HEK293 (cell line): ENCODE measurements around the gene QRICH2.

ENCODE experiments used
- CTCF ChIA-PET: fragments of 350-600 bp; formaldehyde crosslinking; extraction: SDS; loops from one replicate; lab custom pipeline; 2021; ENCODE audit warnings: antibody characterized with exemption; lab: Yijun Ruan, JAX
- POLR2A ChIA-PET: fragments of 300-600 bp; formaldehyde crosslinking; extraction: SDS; loops from one replicate; lab custom pipeline; 2020; ENCODE audit warnings: antibody characterized with exemption, inconsistent platforms; lab: Yijun Ruan, JAX
- H3K27ac ChIP-seq: fragments of 200-500 bp; sonication (Bioruptor generic); 2 replicates; pipeline ENCODE4 v1.5.1; 2014; ENCODE audit warnings: low read depth, low read length, control low read depth, inconsistent platforms; ENCODE audit errors: extremely low read depth
- H3K36me3 ChIP-seq, 2 experiments: fragments of 200-500 bp in 1 of 2; sonication (Bioruptor generic) in 1 of 2; 1 replicate in 1 of 2; 2 replicates in 1 of 2; pipeline ENCODE4 v1.5.1; 2014 to 2017; ENCODE audit warnings: inconsistent platforms in 2 of 2, low read length in 2 of 2; ENCODE audit not compliant: control insufficient read depth in 2 of 2, insufficient read depth in 1 of 2
- H3K4me1 ChIP-seq: fragments of 200-500 bp; sonication (Bioruptor generic); 2 replicates; pipeline ENCODE4 v1.5.1; 2014; ENCODE audit warnings: mild to moderate bottlenecking, low read length, inconsistent platforms; ENCODE audit not compliant: control insufficient read depth, insufficient read depth
- H3K4me3 ChIP-seq: 2 replicates; pipeline ENCODE4 v1.5.1; 2011; ENCODE audit warnings: low read depth, mild to moderate bottlenecking, control low read depth, low read length, moderate library complexity
- H3K9me3 ChIP-seq: fragments of 200-500 bp; sonication (Bioruptor generic); 2 replicates; pipeline ENCODE4 v1.5.1; 2014; ENCODE audit warnings: low read depth, low read length, inconsistent platforms; ENCODE audit not compliant: control insufficient read depth, insufficient read depth
- MEIS1 ChIP-seq: sonication (generic); formaldehyde crosslinking; IDR thresholded peaks from 2 replicates; pipeline ENCODE4 v1.8.1; 2022; ENCODE audit warnings: missing genetic modification reagents, mild to moderate bottlenecking, borderline replicate concordance
- RBAK ChIP-seq: fragments of 450-650 bp; formaldehyde crosslinking; IDR thresholded peaks from 2 replicates; pipeline ENCODE4 v1.5.1; 2016; ENCODE audit warnings: missing biosample characterization, missing genetic modification characterization
- SP3 ChIP-seq: fragments of 450-650 bp; formaldehyde crosslinking; IDR thresholded peaks from 2 replicates; pipeline ENCODE4 v1.5.1; 2016; ENCODE audit warnings: missing biosample characterization, missing genetic modification characterization
- TCF7L2 ChIP-seq: IDR thresholded peaks from 2 replicates; pipeline ENCODE4 v1.6.1; 2011; ENCODE audit warnings: low read depth, mild to moderate bottlenecking, inconsistent platforms, low read length, moderate library complexity, borderline replicate concordance
- ZFHX2 ChIP-seq: fragments of 450-650 bp; formaldehyde crosslinking; conservative IDR thresholded peaks from 2 replicates; pipeline ENCODE4 v1.5.1; 2016; ENCODE audit warnings: missing biosample characterization, missing genetic modification characterization
- ZNF114 ChIP-seq: fragments of 450-650 bp; formaldehyde crosslinking; IDR thresholded peaks from 2 replicates; pipeline ENCODE4 v1.5.0; 2017; ENCODE audit warnings: missing biosample characterization, missing genetic modification characterization
- ZNF394 ChIP-seq: fragments of 450-650 bp; formaldehyde crosslinking; IDR thresholded peaks from 2 replicates; pipeline ENCODE4 v1.5.1; 2016; ENCODE audit warnings: missing biosample characterization, missing genetic modification characterization, mild to moderate bottlenecking, moderate library complexity, borderline replicate concordance
- ZNF426 ChIP-seq: fragments of 450-650 bp; formaldehyde crosslinking; IDR thresholded peaks from 2 replicates; pipeline ENCODE4 v1.5.1; 2017; ENCODE audit warnings: missing biosample characterization, missing genetic modification characterization, mild to moderate bottlenecking, inconsistent platforms, moderate library complexity
- ZNF555 ChIP-seq: fragments of 450-650 bp; formaldehyde crosslinking; conservative IDR thresholded peaks from 2 replicates; pipeline ENCODE4 v1.5.1; 2017; ENCODE audit warnings: missing biosample characterization, mild to moderate bottlenecking, missing genetic modification characterization, inconsistent platforms
- ZNF707 ChIP-seq: fragments of 450-650 bp; formaldehyde crosslinking; IDR thresholded peaks from 2 replicates; pipeline ENCODE4 v1.5.1; 2016; ENCODE audit warnings: missing biosample characterization, missing genetic modification characterization
- TF ChIP-seq, protein P1 (sequence below): fragments of 450-650 bp; formaldehyde crosslinking; IDR thresholded peaks from 2 replicates; pipeline ENCODE4 v1.5.1; 2016; ENCODE audit warnings: missing biosample characterization, missing genetic modification characterization, low read depth
- TF ChIP-seq, protein P2 (sequence below): fragments of 450-650 bp; formaldehyde crosslinking; IDR thresholded peaks from 2 replicates; pipeline ENCODE4 v1.5.1; 2016; ENCODE audit warnings: missing biosample characterization, missing genetic modification characterization, low read depth
- TF ChIP-seq, protein P3 (sequence below): fragments of 450-650 bp; formaldehyde crosslinking; IDR thresholded peaks from 2 replicates; pipeline ENCODE4 v1.5.1; 2016; ENCODE audit warnings: missing biosample characterization, missing genetic modification characterization, borderline replicate concordance
- TF ChIP-seq, protein P4 (sequence below): fragments of 450-650 bp; formaldehyde crosslinking; IDR thresholded peaks from 2 replicates; pipeline ENCODE4 v1.5.0; 2017; ENCODE audit warnings: missing biosample characterization, missing genetic modification characterization, borderline replicate concordance
- TF ChIP-seq, protein P5 (sequence below): fragments of 450-650 bp; formaldehyde crosslinking; IDR thresholded peaks from 2 replicates; pipeline ENCODE4 v1.5.1; 2016; ENCODE audit warnings: missing biosample characterization, missing genetic modification characterization

The QRICH2 gene

DNA sequence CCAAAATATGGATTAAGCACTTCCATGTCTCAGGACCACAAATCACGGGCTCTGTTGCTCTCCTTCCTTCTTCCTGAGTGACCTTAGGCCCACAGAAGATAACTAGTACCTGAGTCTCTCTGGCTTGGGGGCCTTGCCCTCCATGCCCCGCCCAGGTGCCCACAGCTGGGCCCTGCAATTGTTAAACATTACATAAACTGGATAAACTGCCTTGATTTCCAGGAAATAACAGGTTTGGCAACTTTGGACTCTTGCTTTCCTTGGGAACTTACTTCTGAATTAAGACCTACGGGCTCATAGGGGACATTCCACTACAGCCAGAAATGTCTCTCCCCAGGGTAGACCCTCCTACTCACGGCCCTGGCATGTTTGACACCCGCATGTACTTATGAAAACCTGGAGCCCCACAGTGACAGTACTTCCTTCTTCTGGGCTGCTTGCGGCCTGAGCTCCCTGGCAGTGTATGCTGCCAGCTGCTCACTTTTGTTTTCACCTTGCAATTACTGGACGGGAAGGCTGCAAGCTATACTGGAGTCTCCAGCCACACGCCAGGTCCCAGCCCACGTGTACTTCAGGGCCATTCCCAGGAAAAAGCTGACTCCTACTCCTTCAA is 45.2 kb downstream of the QRICH2 start:
- Histone ChIP-seq H3K4me1 (no peaks in the 10 kb centered on the region; the same call in 1 of the 2 replicates), H3K4me3 (no peak overlapping the region), H3K27ac (no peak overlapping the region), H3K9me3 (no peaks in the 10 kb centered on the region), H3K36me3 (peaks cover 5% of the 10 kb centered on the region in 2 experiments; a peak in 2 of 3 replicates)
- 0 out of 2 replicates have a peak, but pooled peaks have one; percentile 18 for TF ChIP-seq ZFHX2 (tag by site-specific recombination)
- no peak for TF ChIP-seq ZNF555
- TF ChIP-seq, protein P1, sequence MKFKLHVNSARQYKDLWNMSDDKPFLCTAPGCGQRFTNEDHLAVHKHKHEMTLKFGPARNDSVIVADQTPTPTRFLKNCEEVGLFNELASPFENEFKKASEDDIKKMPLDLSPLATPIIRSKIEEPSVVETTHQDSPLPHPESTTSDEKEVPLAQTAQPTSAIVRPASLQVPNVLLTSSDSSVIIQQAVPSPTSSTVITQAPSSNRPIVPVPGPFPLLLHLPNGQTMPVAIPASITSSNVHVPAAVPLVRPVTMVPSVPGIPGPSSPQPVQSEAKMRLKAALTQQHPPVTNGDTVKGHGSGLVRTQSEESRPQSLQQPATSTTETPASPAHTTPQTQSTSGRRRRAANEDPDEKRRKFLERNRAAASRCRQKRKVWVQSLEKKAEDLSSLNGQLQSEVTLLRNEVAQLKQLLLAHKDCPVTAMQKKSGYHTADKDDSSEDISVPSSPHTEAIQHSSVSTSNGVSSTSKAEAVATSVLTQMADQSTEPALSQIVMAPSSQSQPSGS (tag by site-specific recombination), result no peak
- TF ChIP-seq ZNF394, result peak; percentile 52; the same call in 1 of the 2 replicates
- TF ChIP-seq, protein P2, sequence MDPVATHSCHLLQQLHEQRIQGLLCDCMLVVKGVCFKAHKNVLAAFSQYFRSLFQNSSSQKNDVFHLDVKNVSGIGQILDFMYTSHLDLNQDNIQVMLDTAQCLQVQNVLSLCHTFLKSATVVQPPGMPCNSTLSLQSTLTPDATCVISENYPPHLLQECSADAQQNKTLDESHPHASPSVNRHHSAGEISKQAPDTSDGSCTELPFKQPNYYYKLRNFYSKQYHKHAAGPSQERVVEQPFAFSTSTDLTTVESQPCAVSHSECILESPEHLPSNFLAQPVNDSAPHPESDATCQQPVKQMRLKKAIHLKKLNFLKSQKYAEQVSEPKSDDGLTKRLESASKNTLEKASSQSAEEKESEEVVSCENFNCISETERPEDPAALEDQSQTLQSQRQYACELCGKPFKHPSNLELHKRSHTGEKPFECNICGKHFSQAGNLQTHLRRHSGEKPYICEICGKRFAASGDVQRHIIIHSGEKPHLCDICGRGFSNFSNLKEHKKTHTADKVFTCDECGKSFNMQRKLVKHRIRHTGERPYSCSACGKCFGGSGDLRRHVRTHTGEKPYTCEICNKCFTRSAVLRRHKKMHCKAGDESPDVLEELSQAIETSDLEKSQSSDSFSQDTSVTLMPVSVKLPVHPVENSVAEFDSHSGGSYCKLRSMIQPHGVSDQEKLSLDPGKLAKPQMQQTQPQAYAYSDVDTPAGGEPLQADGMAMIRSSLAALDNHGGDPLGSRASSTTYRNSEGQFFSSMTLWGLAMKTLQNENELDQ (tag by site-specific recombination), result no peak
- TF ChIP-seq, protein P3, sequence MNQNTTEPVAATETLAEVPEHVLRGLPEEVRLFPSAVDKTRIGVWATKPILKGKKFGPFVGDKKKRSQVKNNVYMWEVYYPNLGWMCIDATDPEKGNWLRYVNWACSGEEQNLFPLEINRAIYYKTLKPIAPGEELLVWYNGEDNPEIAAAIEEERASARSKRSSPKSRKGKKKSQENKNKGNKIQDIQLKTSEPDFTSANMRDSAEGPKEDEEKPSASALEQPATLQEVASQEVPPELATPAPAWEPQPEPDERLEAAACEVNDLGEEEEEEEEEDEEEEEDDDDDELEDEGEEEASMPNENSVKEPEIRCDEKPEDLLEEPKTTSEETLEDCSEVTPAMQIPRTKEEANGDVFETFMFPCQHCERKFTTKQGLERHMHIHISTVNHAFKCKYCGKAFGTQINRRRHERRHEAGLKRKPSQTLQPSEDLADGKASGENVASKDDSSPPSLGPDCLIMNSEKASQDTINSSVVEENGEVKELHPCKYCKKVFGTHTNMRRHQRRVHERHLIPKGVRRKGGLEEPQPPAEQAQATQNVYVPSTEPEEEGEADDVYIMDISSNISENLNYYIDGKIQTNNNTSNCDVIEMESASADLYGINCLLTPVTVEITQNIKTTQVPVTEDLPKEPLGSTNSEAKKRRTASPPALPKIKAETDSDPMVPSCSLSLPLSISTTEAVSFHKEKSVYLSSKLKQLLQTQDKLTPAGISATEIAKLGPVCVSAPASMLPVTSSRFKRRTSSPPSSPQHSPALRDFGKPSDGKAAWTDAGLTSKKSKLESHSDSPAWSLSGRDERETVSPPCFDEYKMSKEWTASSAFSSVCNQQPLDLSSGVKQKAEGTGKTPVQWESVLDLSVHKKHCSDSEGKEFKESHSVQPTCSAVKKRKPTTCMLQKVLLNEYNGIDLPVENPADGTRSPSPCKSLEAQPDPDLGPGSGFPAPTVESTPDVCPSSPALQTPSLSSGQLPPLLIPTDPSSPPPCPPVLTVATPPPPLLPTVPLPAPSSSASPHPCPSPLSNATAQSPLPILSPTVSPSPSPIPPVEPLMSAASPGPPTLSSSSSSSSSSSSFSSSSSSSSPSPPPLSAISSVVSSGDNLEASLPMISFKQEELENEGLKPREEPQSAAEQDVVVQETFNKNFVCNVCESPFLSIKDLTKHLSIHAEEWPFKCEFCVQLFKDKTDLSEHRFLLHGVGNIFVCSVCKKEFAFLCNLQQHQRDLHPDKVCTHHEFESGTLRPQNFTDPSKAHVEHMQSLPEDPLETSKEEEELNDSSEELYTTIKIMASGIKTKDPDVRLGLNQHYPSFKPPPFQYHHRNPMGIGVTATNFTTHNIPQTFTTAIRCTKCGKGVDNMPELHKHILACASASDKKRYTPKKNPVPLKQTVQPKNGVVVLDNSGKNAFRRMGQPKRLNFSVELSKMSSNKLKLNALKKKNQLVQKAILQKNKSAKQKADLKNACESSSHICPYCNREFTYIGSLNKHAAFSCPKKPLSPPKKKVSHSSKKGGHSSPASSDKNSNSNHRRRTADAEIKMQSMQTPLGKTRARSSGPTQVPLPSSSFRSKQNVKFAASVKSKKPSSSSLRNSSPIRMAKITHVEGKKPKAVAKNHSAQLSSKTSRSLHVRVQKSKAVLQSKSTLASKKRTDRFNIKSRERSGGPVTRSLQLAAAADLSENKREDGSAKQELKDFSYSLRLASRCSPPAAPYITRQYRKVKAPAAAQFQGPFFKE (tag by site-specific recombination), result no peak
- ChIA-PET POLR2A (interaction anchor here (0.9 to 1.9 kb wide), 3 partner anchors 12 to 22 kb away, joined by 3 to 6 read pairs (median 3); partner anchors contain the start of gene RNF157), CTCF (interaction anchor here (0.7 to 6.4 kb wide), 6 partner anchors 18 to 249 kb away, joined by 3 to 47 read pairs (median 4); no protein-coding TSS in a partner anchor)

DNA sequence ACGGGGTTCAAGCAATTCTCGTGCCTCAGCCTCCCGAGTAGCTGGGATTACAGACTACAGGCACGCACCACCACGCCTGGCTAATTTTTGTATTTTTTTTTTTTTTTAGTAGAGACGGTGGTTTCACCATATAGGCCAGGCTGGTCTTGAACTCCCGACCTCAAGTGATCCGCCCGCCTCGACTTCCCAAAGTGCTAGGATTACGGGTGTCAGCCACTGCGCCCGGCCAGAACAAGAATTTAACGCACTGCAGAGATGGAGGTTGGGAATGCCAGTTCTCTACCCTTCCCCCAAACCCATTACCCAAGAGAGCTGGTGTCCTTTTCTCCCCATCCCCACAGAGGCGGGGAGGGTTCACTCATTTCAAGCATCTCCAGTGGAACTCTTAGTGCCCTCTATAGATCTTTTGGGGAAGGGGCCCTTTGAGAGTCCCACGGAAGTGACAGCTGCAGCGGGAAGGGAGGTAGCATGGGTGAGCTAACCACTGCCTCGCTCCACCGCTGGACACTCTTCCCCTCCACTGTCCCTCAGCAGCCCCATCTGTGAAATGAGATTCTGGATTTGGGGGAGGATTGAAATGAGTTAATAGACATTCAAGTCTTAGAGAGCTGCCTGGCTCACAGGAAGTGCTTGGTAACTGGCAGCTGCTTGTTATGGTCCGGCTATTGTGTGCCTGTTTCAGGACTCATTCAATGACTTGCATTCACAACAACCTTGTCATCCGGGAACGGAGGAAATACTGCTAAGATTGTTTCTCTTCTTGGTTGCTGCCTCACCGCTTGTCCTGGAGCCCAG is 46.5 kb downstream of the QRICH2 start:
- Histone ChIP-seq H3K9me3 (no peaks in the 10 kb centered on the region), H3K4me1 (no peaks in the 10 kb centered on the region; the same call in 1 of the 2 replicates), H3K36me3 (no peaks in the 10 kb centered on the region), H3K4me3 (no peak overlapping the region), H3K27ac (no peak overlapping the region)
- TF ChIP-seq, protein P4, sequence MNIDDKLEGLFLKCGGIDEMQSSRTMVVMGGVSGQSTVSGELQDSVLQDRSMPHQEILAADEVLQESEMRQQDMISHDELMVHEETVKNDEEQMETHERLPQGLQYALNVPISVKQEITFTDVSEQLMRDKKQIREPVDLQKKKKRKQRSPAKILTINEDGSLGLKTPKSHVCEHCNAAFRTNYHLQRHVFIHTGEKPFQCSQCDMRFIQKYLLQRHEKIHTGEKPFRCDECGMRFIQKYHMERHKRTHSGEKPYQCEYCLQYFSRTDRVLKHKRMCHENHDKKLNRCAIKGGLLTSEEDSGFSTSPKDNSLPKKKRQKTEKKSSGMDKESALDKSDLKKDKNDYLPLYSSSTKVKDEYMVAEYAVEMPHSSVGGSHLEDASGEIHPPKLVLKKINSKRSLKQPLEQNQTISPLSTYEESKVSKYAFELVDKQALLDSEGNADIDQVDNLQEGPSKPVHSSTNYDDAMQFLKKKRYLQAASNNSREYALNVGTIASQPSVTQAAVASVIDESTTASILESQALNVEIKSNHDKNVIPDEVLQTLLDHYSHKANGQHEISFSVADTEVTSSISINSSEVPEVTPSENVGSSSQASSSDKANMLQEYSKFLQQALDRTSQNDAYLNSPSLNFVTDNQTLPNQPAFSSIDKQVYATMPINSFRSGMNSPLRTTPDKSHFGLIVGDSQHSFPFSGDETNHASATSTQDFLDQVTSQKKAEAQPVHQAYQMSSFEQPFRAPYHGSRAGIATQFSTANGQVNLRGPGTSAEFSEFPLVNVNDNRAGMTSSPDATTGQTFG, result no peak
- TF ChIP-seq TCF7L2 (no peak), SP3 (tag by site-specific recombination) (no peak), MEIS1 (no peak), ZNF707 (tag by site-specific recombination) (no peak), ZNF426 (tag by site-specific recombination) (no peak), RBAK (tag by site-specific recombination) (no peak), ZNF114 (tag by site-specific recombination) (no peak)
- TF ChIP-seq, protein P5, sequence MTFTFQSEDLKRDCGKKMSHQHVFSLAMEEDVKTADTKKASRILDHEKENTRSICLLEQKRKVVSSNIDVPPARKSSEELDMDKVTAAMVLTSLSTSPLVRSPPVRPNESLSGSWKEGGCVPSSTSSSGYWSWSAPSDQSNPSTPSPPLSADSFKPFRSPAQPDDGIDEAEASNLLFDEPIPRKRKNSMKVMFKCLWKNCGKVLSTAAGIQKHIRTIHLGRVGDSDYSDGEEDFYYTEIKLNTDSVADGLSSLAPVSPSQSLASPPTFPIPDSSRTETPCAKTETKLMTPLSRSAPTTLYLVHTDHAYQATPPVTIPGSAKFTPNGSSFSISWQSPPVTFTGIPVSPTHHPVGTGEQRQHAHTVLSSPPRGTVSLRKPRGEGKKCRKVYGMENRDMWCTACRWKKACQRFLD (tag by site-specific recombination), result no peak
- POLR2A ChIA-PET, result interaction anchor here (0.7 to 1.9 kb wide), 5 partner anchors 13 to 95 kb away, joined by 3 to 6 read pairs (median 3); partner anchors contain the start of gene RNF157
- CTCF ChIA-PET, result interaction anchor here (0.7 to 6.4 kb wide), 5 partner anchors 19 to 401 kb away, joined by 3 to 47 read pairs (median 3); no protein-coding TSS in a partner anchor
